COR-L47 (cell line): Measurements from ENCODE around the gene EHD4.

Experiments
- DNase-seq: peaks from one replicate; lab custom pipeline; 2025; lab: John Stamatoyannopoulos, UW

The EHD4 gene

GRCh38 chr15:41957021-41957897, 15.1 kb downstream of the EHD4 start:
- DNase-seq, result no peak

DNA sequence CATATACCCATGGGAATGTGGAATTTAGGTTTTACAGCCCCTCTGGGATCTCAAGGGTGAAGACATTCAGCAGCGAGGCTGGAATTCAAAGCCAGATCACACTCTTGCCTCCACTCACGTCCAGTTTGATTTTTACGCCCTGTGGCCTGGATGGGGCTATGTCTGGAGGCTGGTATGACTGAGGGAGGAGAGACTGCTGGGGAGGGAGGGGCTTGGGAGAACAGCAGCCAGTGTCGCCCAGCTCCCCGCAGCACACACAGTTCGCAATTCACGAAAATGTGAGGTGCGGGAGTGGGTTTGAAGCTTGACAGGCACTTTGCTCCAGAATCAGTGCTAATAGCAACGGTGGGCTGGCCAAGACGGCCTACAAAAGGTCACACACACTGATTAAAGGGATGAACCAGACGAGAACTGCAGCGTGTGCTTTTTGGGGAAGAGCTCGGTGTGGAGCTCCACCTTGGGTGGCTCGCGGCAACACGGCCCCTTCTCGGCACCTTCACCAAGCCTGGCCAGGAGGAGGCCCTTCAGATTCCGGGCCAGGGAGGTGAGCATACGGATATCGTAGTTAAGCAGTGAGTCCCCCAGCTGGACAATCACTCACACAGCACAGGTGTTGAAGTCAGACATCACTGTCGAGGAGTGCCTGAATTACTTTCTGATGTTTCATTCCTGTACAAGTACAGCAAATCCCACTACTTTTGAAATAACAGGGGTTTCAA, 16.4 kb downstream of the EHD4 start:
- no peak for DNase-seq

GRCh38 chr15:41955100-41955499, 17.3 kb downstream of the EHD4 start:
- DNase-seq, result no peak

- no peak for DNase-seq
Measured at GRCh38 chr15:41954036-41954435, 18.3 kb downstream of the EHD4 start.

DNA sequence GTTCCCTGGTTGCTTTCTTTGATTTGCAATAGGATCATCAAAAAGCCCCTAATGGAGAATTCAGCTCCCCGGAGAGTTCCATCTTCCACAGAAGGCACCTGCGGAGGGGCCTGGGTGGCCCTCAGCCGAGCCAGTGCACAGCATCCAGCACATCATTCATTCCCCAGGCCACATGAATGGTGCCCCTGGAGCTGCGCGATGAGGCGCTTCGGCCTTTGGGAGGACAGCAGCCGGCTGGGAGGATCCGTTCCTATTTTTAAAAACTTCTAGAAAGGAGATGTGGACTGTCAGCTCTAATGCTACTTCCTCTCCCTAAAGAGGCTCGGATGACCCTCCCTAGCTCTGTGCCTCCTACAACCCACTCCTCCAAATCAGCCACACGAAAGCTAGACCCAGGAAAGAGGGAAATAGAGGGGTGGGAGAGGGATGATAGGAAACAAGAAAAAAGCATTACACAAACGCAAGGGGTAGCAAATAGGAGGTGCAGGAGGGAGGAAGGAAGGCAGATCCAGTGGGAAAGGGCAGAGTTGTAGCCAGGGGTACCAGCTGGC, 20.3 kb downstream of the EHD4 start:
- no peak for DNase-seq

- DNase-seq, result no peak
Measured at GRCh38 chr15:41951571-41951970, 20.8 kb downstream of the EHD4 start.

DNA sequence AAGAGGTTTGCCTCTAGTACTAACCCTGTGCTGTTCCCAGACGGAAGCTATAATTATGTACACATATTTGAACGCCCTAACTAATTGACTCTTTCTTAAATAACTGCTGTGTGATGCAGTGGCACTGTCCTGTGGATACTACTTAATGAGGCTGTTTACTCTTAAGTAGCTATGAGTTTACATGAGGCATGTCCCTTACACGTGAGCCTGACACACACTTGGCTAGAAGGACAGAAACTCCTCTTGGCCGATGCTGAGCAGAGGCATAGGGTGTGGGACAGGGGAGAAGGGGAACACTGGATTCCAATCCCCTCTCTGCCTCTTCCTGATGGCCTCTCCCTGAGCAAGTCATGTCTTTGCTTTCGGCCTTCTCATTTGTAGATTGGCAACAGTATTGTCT, 21.9 kb downstream of the EHD4 start:
- DNase-seq, result no peak

- no peak for DNase-seq
Measured at GRCh38 chr15:41950127-41950483, 22.3 kb downstream of the EHD4 start.

- no peak for DNase-seq
Measured at GRCh38 chr15:41949401-41950126, 22.8 kb downstream of the EHD4 start.

- DNase-seq, result no peak
Measured at GRCh38 chr15:41948490-41948889, 23.9 kb downstream of the EHD4 start.

- DNase-seq, result no peak
Measured at GRCh38 chr15:41946970-41947369, 25.4 kb downstream of the EHD4 start.

DNA sequence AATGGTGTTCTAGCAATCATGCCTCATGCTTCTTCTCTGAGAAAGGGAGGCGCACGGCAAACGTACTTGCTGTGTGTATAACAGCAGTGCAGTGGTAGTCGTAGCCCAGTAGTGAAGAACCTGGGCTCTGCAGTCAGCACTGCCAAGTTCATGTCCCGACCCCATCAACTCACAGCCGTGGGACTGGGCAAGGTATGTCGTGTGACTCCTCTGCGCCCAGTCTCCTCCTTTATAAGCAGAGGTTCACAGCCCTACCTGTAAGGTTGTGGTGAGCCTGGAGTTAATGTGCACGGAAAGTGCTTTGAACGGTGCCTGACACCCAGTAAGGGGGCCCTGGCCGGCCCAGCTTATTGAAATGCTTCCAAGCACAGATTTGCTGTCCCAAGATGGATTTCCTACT, 26.6 kb downstream of the EHD4 start:
- no peak for DNase-seq

DNA sequence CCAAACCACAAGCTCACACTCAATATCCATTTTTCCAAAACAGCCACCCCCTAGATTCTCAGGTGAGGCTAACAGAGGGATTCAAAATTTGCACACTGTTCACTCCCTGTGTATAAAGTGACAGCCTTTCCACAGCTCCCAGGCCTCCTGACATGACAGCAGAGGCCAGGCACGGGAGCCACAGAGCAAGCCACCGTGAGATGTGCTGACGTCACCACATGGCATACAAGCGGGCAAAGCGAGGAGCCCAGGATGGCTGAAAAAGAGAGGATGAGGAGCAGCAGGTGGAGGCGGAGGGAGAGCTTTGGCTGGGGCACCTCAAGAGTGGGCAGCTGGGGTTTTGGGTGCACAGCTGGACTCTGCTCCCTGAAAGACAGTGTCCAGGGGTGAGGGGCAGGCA, 27.1 kb downstream of the EHD4 start:
- no peak for DNase-seq

DNA sequence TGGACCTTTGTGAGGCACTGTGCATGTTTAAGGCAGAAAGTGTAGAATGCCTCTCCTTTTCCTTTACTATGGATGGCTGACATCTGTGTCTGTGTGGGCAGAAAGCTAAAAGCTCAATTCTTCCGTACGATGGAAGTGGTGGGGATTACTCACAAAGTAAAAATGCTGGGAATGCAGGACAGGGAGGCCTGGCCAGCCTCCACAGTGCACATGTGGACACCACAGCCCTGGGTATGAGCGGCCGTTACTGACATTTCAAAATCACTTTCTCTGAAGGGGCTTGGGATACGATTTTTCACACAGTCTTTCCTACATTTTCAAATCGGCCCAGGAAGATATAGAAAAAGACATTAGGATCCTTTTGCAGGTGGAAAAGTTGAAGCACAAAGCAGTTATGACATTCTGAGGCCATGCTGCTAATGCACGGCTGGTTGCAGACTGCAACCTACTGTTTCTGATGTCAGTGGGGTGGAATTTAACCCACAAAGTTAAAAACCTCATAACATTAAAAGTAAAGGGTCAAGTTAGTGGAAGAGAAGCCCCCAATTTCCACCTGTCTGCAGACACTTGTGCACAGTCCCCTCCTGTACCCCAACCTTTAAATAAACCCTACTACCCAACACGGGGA, 27.9 kb downstream of the EHD4 start:
- no peak for DNase-seq

DNA sequence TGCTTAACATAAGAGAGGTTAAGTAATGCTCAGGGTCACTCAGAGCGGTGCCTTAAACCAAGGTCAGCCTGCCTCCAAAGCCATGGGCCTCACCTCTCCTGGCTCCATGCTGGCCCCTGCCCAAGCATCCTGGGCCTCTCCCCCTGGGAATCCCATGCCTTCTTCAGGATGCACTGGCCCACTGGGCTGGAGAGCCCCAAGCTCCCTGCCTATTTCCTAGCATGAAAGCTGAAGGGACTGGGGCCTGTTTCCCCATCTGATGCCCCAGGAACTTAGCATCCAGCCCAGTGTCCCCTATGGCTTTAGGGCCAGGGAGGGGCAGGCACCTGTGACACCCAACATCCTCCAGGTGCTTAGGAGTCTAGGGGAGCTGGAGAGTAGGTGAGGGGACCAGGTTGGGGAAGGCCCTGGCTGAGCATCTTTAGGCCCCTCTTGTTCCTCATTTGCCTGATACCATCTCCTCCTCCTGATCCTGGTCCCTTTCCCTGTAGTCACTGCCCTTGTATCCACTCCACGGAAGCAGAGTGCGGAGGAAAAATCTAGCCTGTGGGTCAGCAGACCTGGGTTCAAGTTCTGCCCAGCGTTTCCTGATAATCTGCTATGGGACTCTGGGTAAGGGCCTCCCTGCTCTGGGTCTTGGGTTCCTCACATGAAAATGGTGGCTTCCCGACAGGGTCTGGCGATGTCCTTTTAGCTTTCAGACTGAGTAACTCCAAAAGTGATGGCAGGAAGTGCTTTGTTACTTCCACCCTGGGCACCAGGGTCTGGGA, 28.6 kb downstream of the EHD4 start:
- DNase-seq, result no peak

DNA sequence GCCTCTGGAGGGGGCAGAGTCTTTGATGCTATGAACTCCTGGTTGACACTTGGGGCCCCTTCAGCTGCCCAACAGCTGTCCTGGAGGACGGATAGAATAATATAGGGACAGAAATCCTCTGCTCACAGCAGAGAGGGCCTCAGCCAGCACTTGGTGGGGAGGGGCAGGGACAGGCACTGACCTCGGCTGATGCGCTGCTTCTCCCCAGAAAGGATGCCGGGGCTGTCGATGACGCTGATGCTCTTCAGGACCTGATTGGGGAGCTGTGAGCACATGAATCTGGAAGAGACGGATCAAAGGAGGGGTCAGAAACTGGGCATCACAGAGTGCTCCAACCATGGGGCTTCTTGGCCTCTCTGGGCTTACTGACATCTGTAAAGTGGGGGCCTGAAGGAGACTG, 29.5 kb downstream of the EHD4 start:
- DNase-seq, result no peak

DNA sequence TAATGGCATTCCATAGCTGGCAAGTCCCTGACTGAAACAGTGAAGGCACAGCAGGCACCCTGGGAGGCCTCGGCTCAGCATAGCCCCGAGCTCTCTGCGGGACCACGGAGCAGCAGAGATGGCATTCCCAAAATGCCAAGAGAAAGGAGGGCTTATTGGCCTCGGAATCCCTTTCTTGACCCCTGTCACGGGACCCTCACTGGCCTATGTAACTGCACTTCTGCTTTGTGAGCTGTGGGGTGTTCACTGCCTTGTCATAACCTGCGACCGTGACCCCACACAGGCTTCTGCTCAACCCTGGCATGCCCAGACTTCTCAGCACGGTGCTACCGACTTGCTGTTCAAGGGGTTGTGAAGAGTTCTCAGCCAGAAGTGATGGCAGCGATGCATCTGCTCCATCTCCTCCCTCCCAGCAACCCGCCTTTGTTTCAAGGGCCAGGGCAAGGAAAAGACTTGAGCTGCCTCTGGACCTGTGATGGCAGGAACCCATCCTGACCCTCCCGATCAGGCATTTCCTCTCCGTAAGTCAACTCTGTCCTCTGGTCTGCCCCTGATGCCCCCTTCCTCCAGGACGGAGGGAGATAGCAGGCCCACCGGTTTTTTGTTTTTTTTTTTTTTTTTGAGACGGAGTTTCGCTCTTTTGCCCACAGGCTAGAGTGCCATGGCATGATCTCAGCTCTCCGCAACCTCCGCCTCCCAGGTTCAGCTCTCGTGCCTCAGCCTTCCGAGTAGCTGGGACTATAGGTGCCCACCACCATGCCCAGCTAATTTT, 30.5 kb downstream of the EHD4 start:
- no peak for DNase-seq

GRCh38 chr15:41940441-41940857, 31.9 kb downstream of the EHD4 start:
- no peak for DNase-seq

- no peak for DNase-seq
Measured at GRCh38 chr15:41939986-41940385, 32.4 kb downstream of the EHD4 start.

- DNase-seq, result no peak
Measured at GRCh38 chr15:41937568-41937923, 34.8 kb downstream of the EHD4 start.
